ENCODE results near the gene HES1.

GRCh38 chr3:194110483-194110882, 25.5 kb upstream of the HES1 start:
- TF ChIP-seq CTCF (optimal IDR thresholded peaks at IDR 0.05 in 1 of 3, IDR thresholded peaks at IDR 0.05 in 1 of 3, conservative IDR thresholded peaks at IDR 0.05 in 1 of 3; ENCODE audit: extremely low read depth in 1 of 3, insufficient read depth in 2 of 3, low read length in 3 of 3) (no peak), EZH2 (IDR thresholded peaks at IDR 0.05; ENCODE audit: low read length) (no peak)

All from keratinocyte (primary cell).